ENCODE measurements around the gene PRKAG3. TPM values are rescaled to one million over a fixed set of nuclear protein-coding genes. Genes with fewer than 3 reads are reported as not detected.

PRKAG3 gene
- total and polyA plus RNA-seq, 2 donors (not counting 3 experiments of a cell fraction or from before 2014, with no cell fraction given), result not detected

GRCh38 chr2:218814540-218815243 lies 16.9 kb downstream of the PRKAG3 start:
- dilution Hi-C loops (cut with MboI; ENCODE audit: extremely low pct_ligation_motif_present, low sequenced_read_pairs) (no loop called here), intact Hi-C loops (cut with micrococcal nuclease) (no loop called here)
- POLR2A ChIA-PET, result no interaction called here
- DNase-seq (ENCODE audit: low read depth, low spot score) (no peak), FAIRE-seq (no peak)
- no peak overlapping the region for H3K9ac ChIP-seq (replicated peaks; ENCODE audit: extremely low read depth, insufficient read depth, low read length)
- no peak overlapping the region for H3K4me3 ChIP-seq (replicated peaks in 1 of 3; ENCODE audit: insufficient read depth in 1 of 3, low read depth in 1 of 3, low read length in 3 of 3)
- H3K4me2 ChIP-seq (ENCODE audit: insufficient read depth, low read length), result no peak overlapping the region
- no peaks in the 10 kb centered on the region for H3K79me2 ChIP-seq (ENCODE audit: control insufficient read depth, insufficient read depth, low read length)
- CTCF ChIA-PET, result interaction anchor here (0.6 to 3.3 kb wide), 2 partner anchors 33 to 699 kb away, joined by 3 to 20 read pairs; no protein-coding TSS in a partner anchor
- TF ChIP-seq POLR2AphosphoS5 (IDR thresholded peaks at IDR 0.05; ENCODE audit: insufficient read depth, low read depth, low read length) (no peak), GATA2 (IDR thresholded peaks at IDR 0.05; ENCODE audit: insufficient read depth, insufficient read length, low read depth, low read length) (no peak), POLR2A (IDR thresholded peaks at IDR 0.05; ENCODE audit: low read depth, low read length) (no peak), CTCF (IDR thresholded peaks at IDR 0.05; ENCODE audit: extremely low read depth in 1 of 2, insufficient read depth in 1 of 2, low read depth in 1 of 2, low read length in 2 of 2) (no peak), MAX (IDR thresholded peaks at IDR 0.05; ENCODE audit: insufficient read depth, insufficient read length) (no peak), JUN (IDR thresholded peaks at IDR 0.05; ENCODE audit: borderline replicate concordance, insufficient read depth, insufficient read length, low read depth) (no peak), MYC (IDR thresholded peaks at IDR 0.05; ENCODE audit: low read depth, low read length) (no peak), FOS (IDR thresholded peaks at IDR 0.05; ENCODE audit: borderline replicate concordance, insufficient read depth, low read length) (no peak), EZH2 (IDR thresholded peaks at IDR 0.05; ENCODE audit: borderline replicate concordance, low read depth, low read length, severe bottlenecking) (no peak)
- H3K36me3 ChIP-seq (ENCODE audit: control insufficient read depth in 2 of 2, extremely low read depth in 1 of 2, insufficient read depth in 2 of 2, low read length in 2 of 2), result peaks cover 0 to 7% of the 10 kb centered on the region in 2 experiments
- no peaks in the 10 kb centered on the region for H3K4me1 ChIP-seq (ENCODE audit: control insufficient read depth, extremely low read depth, insufficient read depth, low read length)
- H2AFZ ChIP-seq (ENCODE audit: low read depth, low read length), result no peak overlapping the region
- H3K27me3 ChIP-seq (ENCODE audit: control insufficient read depth in 2 of 2, insufficient read depth in 2 of 2, low read length in 2 of 2), result peaks cover 0 to 2% of the 10 kb centered on the region in 2 experiments
- no TSS peak for BruUV-seq (replicated peaks)
- H3K9me3 ChIP-seq (replicated peaks; ENCODE audit: control insufficient read depth, insufficient read depth, low read length), result no peaks in the 10 kb centered on the region
- H3K27ac ChIP-seq (ENCODE audit: insufficient read depth, low read depth, low read length), result no peak overlapping the region
- no peaks in the 10 kb centered on the region for H3K9me1 ChIP-seq (replicated peaks; ENCODE audit: control insufficient read depth, extremely low read depth, insufficient read depth, low read length)
- H4K20me1 ChIP-seq (replicated peaks; ENCODE audit: control insufficient read depth, extremely low read depth, insufficient read depth, low read length), result no peaks in the 10 kb centered on the region

Data from endothelial cell of umbilical vein (primary cell).